Mesendoderm (in vitro differentiated cells): ENCODE results near the gene ANKS1B.
A peak's percentile ranks its signal among the peaks of the same experiment; 100 is the strongest.

Experiments
- DNase-seq: peaks from one replicate; pipeline ENCODE4 v3.0.0; 2013
- H2AK5ac ChIP-seq: 2 replicates; pipeline ENCODE4 v1.6.1; 2013; ENCODE audit warnings: low read length, inconsistent platforms
- H2BK120ac ChIP-seq: 2 replicates; pipeline ENCODE4 v1.6.1; 2013; ENCODE audit warnings: low read depth, mild to moderate bottlenecking, low read length, moderate library complexity, mixed read lengths
- H2BK15ac ChIP-seq: replicated peaks from 2 replicates; pipeline ENCODE4 v1.6.1; 2013; ENCODE audit warnings: low read depth, mild to moderate bottlenecking, moderate library complexity
- H2BK5ac ChIP-seq: 2 replicates; pipeline ENCODE4 v1.6.1; 2013; ENCODE audit warnings: low read length, inconsistent platforms
- H3K18ac ChIP-seq: 2 replicates; pipeline ENCODE4 v1.6.1; 2013; ENCODE audit warnings: mild to moderate bottlenecking, low read length, mixed read lengths
- H3K23ac ChIP-seq: one replicate; pipeline ENCODE4 v1.6.1; 2013; ENCODE audit warnings: low read length
- H3K27ac ChIP-seq: 2 replicates; pipeline ENCODE4 v1.5.1; 2013; ENCODE audit warnings: low read depth, mild to moderate bottlenecking, inconsistent platforms, low read length, moderate library complexity
- H3K27me3 ChIP-seq: 2 replicates; pipeline ENCODE4 v1.6.1; 2013; ENCODE audit warnings: low read length, control low read depth, mild to moderate bottlenecking, inconsistent platforms; ENCODE audit not compliant: insufficient read depth, poor library complexity
- H3K36me3 ChIP-seq: 2 replicates; pipeline ENCODE4 v1.6.1; 2013; ENCODE audit warnings: low read length, inconsistent platforms; ENCODE audit not compliant: control insufficient read depth, insufficient read depth
- H3K4ac ChIP-seq: one replicate; pipeline ENCODE4 v1.6.1; 2013; ENCODE audit warnings: low read depth, mild to moderate bottlenecking, low read length, moderate library complexity
- H3K4me1 ChIP-seq: 2 replicates; pipeline ENCODE4 v1.6.1; 2013; ENCODE audit warnings: low read depth, low read length, inconsistent platforms; ENCODE audit not compliant: control insufficient read depth
- H3K4me2 ChIP-seq: 2 replicates; pipeline ENCODE4 v1.6.1; 2013; ENCODE audit warnings: low read length
- H3K4me3 ChIP-seq: 2 replicates; pipeline ENCODE4 v1.5.1; 2013; ENCODE audit warnings: mild to moderate bottlenecking, low read length
- H3K56ac ChIP-seq: one replicate; pipeline ENCODE4 v1.6.1; 2013; ENCODE audit warnings: low read length
- H3K79me1 ChIP-seq: 2 replicates; pipeline ENCODE4 v1.6.1; 2013; ENCODE audit warnings: low read length, inconsistent platforms
- H3K79me2 ChIP-seq: 2 replicates; pipeline ENCODE4 v1.6.1; 2013; ENCODE audit warnings: mild to moderate bottlenecking, low read length; ENCODE audit not compliant: control insufficient read depth, insufficient read depth
- H3K9ac ChIP-seq: 2 replicates; pipeline ENCODE4 v1.6.1; 2013; ENCODE audit warnings: low read length, inconsistent platforms
- H4K5ac ChIP-seq: one replicate; pipeline ENCODE4 v1.6.1; 2013; ENCODE audit warnings: low read length
- H4K8ac ChIP-seq: one replicate; pipeline ENCODE4 v1.6.1; 2013; ENCODE audit warnings: low read depth, mild to moderate bottlenecking, control low read depth, low read length, moderate library complexity
- WGBS: extraction: QIAGEN DNeasy Blood & Tissue Kit; methylation state at CpG from one replicate; pipeline ENCODE4 v1.1.7; 2013; ENCODE audit warnings: low lambda C conversion rate, missing lambda C conversion rate; ENCODE audit not compliant: insufficient coverage; ENCODE audit errors: extremely low coverage; 5-methylcytosine and 5-hydroxymethylcytosine counted together

Gene ANKS1B

DNA sequence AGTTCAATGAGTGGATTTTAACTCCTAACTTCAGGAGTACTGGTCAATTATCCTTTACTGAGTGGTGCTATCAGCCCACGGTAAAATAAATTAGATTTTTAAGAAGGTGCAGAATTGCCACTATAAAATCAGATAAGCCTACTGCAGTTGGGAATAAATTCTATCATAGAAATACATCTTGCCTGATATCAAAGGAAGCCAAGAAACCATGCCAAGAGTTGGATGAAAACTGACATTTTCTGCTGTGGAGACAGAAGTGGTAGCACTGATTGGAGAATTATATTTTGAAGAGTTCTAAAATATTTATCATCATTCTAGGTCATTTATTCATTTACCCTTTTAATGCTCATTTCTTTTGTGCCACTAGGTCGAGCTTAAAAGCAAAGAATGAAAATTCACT lies 874.5 kb downstream of the ANKS1B start:
- DNase-seq: no peak
- H2BK5ac ChIP-seq: no peak overlapping the region
- H3K36me3 ChIP-seq: no peaks in the 10 kb centered on the region
- H3K4ac ChIP-seq: no peak overlapping the region
- no peak overlapping the region for H4K5ac ChIP-seq
- H3K23ac ChIP-seq: no peak overlapping the region
- H4K8ac ChIP-seq: no peak overlapping the region
- H3K4me1 ChIP-seq: no peaks in the 10 kb centered on the region
- H3K4me3 ChIP-seq: no peak overlapping the region
- no CpG with 5 or more reads among the region's 2 CpGs for WGBS
- no peaks in the 10 kb centered on the region for H3K79me1 ChIP-seq
- H3K79me2 ChIP-seq: no peaks in the 10 kb centered on the region
- no peak overlapping the region for H3K27ac ChIP-seq
- no peak overlapping the region for H3K9ac ChIP-seq
- H3K4me2 ChIP-seq: no peak overlapping the region
- no peak overlapping the region for H3K18ac ChIP-seq
- no peak overlapping the region for H2BK15ac ChIP-seq
- no peak overlapping the region for H2BK120ac ChIP-seq
- H3K27me3 ChIP-seq: no peaks in the 10 kb centered on the region
- H2AK5ac ChIP-seq: no peak overlapping the region
- H3K56ac ChIP-seq: no peak overlapping the region

DNA sequence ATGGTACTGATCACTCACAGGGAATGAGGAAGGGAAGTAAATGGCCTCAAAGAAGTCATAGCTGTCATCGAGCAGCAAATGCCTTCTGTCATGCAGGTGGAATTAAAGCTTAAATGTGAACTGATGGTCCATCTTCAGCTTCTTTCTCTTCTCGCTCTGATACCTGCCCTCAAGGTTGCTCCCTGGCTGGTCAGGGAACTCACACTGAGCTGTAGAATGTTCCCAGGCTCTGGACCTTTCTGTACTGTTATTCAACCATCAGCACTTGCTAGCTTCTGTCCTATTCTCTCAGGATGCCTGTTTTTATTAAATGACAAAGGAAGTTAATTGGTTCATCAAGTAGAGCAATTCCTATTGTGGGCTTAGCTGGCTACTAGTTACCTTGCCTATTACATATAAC lies 875.8 kb downstream of the ANKS1B start:
- H4K8ac ChIP-seq: no peak overlapping the region
- no peak overlapping the region for H2BK15ac ChIP-seq
- no peaks in the 10 kb centered on the region for H3K27me3 ChIP-seq
- H3K36me3 ChIP-seq: no peaks in the 10 kb centered on the region
- no peaks in the 10 kb centered on the region for H3K79me1 ChIP-seq
- H3K9ac ChIP-seq: no peak overlapping the region
- H3K18ac ChIP-seq: no peak overlapping the region
- H3K4me3 ChIP-seq: no peak overlapping the region
- no peaks in the 10 kb centered on the region for H3K4me1 ChIP-seq
- WGBS: no CpG with 5 or more reads among the region's 2 CpGs
- no peak overlapping the region for H3K56ac ChIP-seq
- H2BK120ac ChIP-seq: no peak overlapping the region
- H3K23ac ChIP-seq: no peak overlapping the region
- H3K79me2 ChIP-seq: no peaks in the 10 kb centered on the region
- no peak overlapping the region for H3K27ac ChIP-seq
- H2BK5ac ChIP-seq: no peak overlapping the region
- DNase-seq: no peak
- no peak overlapping the region for H3K4ac ChIP-seq
- no peak overlapping the region for H4K5ac ChIP-seq
- H2AK5ac ChIP-seq: no peak overlapping the region
- H3K4me2 ChIP-seq: no peak overlapping the region

DNA sequence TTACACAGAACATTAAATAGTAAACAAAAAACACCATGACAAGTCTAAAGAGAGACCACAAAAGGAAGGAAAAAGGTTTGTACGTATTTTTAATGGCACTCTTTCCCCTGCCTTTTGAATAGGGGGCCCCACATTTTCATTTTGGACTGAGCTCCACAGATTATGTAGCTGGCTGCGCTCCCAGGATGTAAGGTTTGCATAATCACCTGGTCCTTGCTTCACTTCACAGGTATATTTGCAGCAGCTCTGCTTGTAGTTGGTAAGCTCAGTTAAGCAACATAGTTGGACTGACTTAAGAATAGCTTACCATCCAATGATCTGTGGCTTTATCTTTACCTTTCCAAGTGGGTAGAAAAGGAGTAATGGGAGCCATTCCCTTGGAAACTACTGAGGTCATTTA lies 885.0 kb downstream of the ANKS1B start:
- H3K23ac ChIP-seq: no peak overlapping the region
- H4K8ac ChIP-seq: no peak overlapping the region
- no peak overlapping the region for H3K18ac ChIP-seq
- no peaks in the 10 kb centered on the region for H3K36me3 ChIP-seq
- no CpG with 5 or more reads among the region's 2 CpGs for WGBS
- no peaks in the 10 kb centered on the region for H3K27me3 ChIP-seq
- no peak for DNase-seq
- no peak overlapping the region for H2BK5ac ChIP-seq
- H3K4ac ChIP-seq: no peak overlapping the region
- H2BK15ac ChIP-seq: no peak overlapping the region
- H3K4me3 ChIP-seq: no peak overlapping the region
- H3K4me1 ChIP-seq: no peaks in the 10 kb centered on the region
- no peak overlapping the region for H3K9ac ChIP-seq
- no peak overlapping the region for H3K4me2 ChIP-seq
- no peaks in the 10 kb centered on the region for H3K79me1 ChIP-seq
- H3K79me2 ChIP-seq: no peaks in the 10 kb centered on the region
- no peak overlapping the region for H4K5ac ChIP-seq
- no peak overlapping the region for H2BK120ac ChIP-seq
- no peak overlapping the region for H2AK5ac ChIP-seq
- no peak overlapping the region for H3K27ac ChIP-seq
- no peak overlapping the region for H3K56ac ChIP-seq

DNA sequence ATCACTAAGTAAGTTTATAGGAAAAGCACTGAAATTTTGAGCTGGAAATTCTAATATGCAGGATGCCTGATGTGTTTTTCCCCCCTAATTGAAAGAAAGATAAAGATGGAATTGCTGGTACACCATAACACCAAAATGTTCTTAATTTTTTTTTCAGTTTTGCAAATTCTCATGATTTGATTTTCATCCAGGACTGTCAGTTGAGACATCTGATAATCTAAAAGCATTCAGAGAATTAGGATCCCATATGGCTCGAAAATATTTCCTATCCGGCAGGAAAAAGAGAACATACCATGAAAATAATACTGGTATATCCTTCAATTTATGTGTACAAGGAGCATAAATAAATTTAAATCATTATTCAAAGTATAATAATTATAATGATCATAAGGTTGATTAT lies 887.6 kb downstream of the ANKS1B start:
- no peak overlapping the region for H2BK120ac ChIP-seq
- no CpG with 5 or more reads among the region's 2 CpGs for WGBS
- no peak overlapping the region for H3K4me3 ChIP-seq
- H3K9ac ChIP-seq: no peak overlapping the region
- H2BK5ac ChIP-seq: no peak overlapping the region
- no peak overlapping the region for H2BK15ac ChIP-seq
- no peak overlapping the region for H2AK5ac ChIP-seq
- no peak overlapping the region for H3K23ac ChIP-seq
- no peak overlapping the region for H3K4me2 ChIP-seq
- no peaks in the 10 kb centered on the region for H3K79me2 ChIP-seq
- no peak overlapping the region for H3K18ac ChIP-seq
- H3K27me3 ChIP-seq: no peaks in the 10 kb centered on the region
- no peak overlapping the region for H3K27ac ChIP-seq
- no peaks in the 10 kb centered on the region for H3K36me3 ChIP-seq
- no peak for DNase-seq
- no peaks in the 10 kb centered on the region for H3K79me1 ChIP-seq
- H4K5ac ChIP-seq: no peak overlapping the region
- H3K4me1 ChIP-seq: peaks cover 3% of the 10 kb centered on the region
- no peak overlapping the region for H3K4ac ChIP-seq
- no peak overlapping the region for H3K56ac ChIP-seq
- no peak overlapping the region for H4K8ac ChIP-seq

DNA sequence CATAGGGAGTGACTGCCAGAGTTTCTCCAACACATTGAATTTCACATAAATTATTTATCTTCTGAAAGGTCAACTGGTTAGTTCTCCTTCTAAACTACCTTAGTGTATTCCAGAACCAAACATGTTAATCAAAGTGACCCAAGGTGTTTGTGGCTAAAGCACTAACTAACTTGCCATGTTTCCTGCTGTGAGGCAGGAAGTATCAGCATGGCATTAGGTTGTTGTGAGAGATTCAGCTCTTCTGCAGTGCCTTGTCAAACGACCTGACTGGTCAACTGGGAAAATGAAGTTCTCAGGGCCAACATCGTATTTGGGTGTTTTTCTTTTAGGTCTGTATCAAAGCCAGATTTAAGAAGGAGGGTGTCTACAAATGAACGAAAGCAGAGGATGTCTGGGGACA lies 891.6 kb downstream of the ANKS1B start:
- H3K27ac ChIP-seq: no peak overlapping the region
- H3K79me1 ChIP-seq: no peaks in the 10 kb centered on the region
- H2BK120ac ChIP-seq: no peak overlapping the region
- H3K23ac ChIP-seq: no peak overlapping the region
- peaks cover 3% of the 10 kb centered on the region for H3K4me1 ChIP-seq
- WGBS: no CpG with 5 or more reads among the region's 3 CpGs
- DNase-seq: peak; percentile 84
- H3K36me3 ChIP-seq: no peaks in the 10 kb centered on the region
- no peak overlapping the region for H3K18ac ChIP-seq
- H4K8ac ChIP-seq: no peak overlapping the region
- H3K4ac ChIP-seq: no peak overlapping the region
- no peak overlapping the region for H4K5ac ChIP-seq
- no peak overlapping the region for H2AK5ac ChIP-seq
- H3K79me2 ChIP-seq: no peaks in the 10 kb centered on the region
- H2BK15ac ChIP-seq: no peak overlapping the region
- no peak overlapping the region for H3K4me3 ChIP-seq
- H3K4me2 ChIP-seq: no peak overlapping the region
- H3K27me3 ChIP-seq: no peaks in the 10 kb centered on the region
- no peak overlapping the region for H2BK5ac ChIP-seq
- no peak overlapping the region for H3K9ac ChIP-seq
- H3K56ac ChIP-seq: no peak overlapping the region

DNA sequence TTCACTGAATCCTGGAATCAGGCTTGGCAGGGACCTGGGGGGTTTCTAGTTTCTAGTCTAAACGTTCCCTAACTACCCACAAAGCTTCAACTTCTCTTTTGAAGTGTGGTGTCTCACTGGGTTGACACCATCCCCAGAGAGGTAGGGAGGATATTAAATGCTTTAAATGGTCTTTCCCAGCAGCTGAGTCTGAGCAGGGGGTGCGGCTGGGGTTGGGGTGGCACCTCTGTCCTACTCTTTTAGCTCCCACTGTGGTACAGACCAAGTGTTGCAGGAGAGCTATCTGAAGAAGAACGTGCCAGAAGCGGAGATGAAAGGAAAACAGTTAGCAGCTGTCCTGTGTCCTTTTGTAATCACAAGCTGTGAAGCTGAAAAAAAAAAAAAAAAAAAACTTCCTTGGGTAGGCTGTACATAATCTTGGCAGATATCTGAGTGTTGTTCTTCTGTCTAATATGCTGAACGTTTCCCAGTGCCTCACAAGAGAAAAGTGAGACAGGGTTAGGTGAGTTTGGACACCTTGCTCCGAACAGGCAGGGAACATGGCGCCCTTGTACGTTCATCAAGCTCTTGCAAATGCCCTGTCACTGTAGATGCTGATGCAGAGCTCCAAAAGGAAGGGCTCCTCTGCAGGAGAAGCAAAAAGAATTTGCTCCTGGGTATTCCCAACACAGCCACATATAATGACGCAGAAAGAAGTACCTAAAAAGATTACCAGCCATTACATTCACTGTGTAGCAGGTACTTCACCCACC lies 892.5 kb downstream of the ANKS1B start:
- Histone ChIP-seq H3K23ac (no peak overlapping the region), H2BK5ac (no peak overlapping the region), H4K5ac (no peak overlapping the region), H3K56ac (no peak overlapping the region), H3K27me3 (no peaks in the 10 kb centered on the region), H3K18ac (no peak overlapping the region), H2BK15ac (no peak overlapping the region), H3K4me1 (peaks cover 3% of the 10 kb centered on the region), H4K8ac (no peak overlapping the region), H3K79me1 (no peaks in the 10 kb centered on the region), H3K4me3 (no peak overlapping the region), H2AK5ac (no peak overlapping the region), H3K36me3 (no peaks in the 10 kb centered on the region), H3K79me2 (no peaks in the 10 kb centered on the region), H3K4me2 (no peak overlapping the region), H3K4ac (no peak overlapping the region), H2BK120ac (no peak overlapping the region), H3K9ac (no peak overlapping the region), H3K27ac (peak overlapping the region; percentile 15)
- peak; percentile 14 for DNase-seq
- no CpG with 5 or more reads among the region's 9 CpGs for WGBS
